HG02759 (cell line): Measurements from ENCODE around the gene ADAM12.

Experiments
- ATAC-seq: cut with Tn5 transposase; IDR thresholded peaks from one replicate; pipeline ENCODE4 v1.9.1; 2021; ENCODE audit warnings: mild to moderate bottlenecking, moderate library complexity; ENCODE audit not compliant: unreplicated experiment

Gene ADAM12

DNA sequence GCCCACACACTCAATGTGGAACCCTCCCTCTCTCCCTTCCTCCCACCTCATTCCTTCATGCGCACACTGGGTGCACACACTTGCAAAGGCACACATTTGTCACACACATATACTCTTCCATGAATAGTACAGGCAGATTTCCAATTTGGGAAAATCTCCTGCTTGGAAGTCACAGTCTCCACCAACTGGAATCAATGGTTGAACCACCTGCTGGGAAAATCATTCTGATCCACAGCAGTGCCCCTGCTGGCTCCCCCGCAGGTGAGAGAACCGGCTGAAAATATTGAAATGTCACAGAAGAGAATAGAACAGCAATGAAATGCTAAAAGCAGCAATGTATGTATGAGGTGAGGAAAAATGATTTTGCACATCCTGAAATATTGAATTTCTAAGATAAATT, 232.7 kb downstream of the ADAM12 start:
- ATAC-seq = no peak

DNA sequence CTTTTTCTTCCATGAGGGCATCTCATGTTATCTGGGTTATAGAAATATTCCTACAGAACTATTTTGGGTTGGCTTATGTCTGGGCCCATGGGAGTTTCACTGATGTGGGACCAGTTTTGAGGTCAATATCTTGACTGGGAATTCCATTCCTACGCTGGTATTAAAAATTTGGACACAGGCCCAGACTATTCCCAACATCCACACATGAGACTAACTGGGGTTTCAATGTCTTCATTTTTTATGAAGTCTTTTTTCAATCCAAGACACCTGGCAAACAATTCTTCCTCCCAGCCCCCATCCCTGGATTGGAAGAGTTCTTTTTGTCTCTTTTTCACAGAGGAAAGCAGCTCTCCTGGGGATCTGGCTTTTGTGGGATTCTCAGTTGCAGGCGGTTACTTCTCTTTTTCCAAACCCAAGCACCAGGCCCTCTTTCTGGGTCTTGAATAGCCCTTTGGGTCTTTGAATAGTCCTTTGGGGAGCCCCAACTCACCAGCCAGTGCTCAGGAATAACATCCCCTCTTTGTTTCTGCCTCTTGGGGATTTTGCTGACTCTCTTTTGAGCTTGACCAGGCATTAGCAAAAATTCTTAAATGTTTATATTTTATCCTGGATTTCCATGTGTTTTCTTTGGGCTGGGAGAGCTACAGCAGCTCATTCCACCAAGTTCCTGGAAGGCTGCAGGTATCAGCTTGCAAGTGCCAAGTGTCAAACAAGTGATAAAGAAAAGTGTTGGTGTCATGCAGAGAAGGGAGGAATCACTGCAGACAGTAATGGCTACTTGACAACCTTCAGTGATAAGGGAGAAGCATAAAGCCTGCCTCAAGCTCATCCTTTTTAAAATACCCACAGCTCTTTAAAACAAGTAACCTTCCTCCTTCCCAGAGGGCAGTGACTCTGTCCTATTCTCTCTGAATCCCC, 234.3 kb downstream of the ADAM12 start:
- no peak for ATAC-seq

DNA sequence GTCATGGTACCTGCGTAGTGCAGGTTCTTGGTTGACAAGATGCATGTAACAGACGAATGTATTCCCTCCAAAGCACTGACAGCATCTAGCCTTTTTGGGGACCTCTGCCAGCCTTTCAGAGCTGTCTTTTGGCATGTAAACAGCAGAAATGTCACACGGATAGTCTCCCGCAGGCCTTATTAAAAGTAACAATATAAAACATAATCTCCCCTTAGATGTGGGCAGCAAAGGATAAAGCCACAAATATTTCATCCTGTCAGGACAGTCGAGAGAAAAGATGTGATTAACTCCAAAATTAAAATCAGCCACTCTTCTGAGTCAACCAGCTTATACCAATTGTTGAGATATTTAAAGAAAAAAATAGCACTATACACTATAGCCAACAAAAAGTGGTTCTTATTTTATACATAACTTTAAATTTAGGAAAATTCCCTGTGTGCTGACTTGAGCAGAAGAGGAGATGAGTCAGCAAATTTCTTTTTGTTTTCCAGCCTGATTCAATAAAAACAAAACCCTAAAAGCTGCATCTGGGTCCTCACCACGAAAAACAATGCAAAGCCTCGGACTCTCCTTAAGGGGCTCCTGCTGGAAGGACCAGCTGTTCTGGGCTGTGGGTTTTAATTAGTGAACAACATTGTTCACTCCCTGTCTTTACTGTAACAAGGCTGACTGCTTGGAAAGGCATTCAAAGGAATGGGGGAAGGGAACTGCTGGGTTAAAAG, 240.2 kb downstream of the ADAM12 start:
- ATAC-seq = no peak

DNA sequence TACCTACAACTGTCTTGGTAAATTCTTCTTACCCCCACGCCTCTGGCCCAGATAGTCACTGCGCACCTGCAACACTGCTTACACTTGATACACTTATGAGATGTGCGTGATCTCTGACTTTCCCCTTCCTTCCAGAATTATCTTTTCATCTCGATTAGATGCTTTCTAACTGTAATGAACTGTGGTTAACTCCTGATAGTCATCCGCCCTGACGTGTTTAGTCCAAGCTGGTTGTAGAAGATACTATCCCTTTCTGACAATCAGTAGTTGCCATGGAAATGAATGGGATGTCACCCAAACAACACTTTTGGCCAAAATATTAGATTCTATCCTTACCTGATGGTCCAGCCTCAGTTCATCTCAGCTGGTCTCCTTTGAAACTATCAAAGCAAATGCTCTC, 241.5 kb downstream of the ADAM12 start:
- no peak for ATAC-seq

DNA sequence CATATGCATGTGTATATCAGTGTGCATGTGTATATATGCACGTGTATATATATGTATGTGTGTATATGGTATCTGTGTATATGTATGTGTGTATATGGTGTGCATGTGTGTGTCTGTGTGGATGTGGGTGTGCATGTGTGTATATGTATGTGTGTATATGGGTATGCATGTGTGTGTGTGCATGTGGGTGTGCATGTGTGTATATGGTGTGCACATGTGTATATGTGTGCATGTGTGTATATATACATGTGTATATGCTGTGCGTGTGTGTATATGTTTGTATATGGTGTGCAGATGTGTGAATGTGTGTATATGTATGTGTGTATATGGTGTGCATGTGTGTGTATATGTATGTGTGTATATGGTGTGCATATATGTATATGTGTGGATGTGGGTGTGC, 245.2 kb downstream of the ADAM12 start:
- no peak for ATAC-seq

DNA sequence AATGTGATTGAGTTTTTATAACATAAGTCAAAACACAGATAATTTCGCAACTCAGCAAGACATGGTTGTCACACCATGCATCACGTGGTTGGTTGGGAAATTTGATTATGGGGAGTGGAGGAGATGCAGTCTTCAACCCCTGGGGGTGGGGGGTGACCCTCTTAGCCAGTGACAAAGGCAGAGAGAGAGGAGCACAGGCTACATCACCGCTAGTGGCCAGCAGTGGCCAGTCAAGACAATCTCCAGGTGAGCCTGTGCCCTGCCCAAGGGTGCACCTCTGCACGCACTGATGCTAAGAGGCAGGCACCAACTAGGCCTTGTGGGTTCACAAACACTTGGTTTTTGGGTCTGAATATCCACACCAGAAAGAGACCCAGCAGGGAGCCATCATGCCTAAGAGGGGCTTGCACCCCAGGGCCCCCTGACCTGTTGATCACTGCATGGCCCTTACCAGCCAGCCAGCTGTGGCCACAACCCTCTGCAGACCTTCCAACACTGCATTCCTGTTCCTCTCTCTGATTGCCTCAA, 247.5 kb downstream of the ADAM12 start:
- no peak for ATAC-seq

DNA sequence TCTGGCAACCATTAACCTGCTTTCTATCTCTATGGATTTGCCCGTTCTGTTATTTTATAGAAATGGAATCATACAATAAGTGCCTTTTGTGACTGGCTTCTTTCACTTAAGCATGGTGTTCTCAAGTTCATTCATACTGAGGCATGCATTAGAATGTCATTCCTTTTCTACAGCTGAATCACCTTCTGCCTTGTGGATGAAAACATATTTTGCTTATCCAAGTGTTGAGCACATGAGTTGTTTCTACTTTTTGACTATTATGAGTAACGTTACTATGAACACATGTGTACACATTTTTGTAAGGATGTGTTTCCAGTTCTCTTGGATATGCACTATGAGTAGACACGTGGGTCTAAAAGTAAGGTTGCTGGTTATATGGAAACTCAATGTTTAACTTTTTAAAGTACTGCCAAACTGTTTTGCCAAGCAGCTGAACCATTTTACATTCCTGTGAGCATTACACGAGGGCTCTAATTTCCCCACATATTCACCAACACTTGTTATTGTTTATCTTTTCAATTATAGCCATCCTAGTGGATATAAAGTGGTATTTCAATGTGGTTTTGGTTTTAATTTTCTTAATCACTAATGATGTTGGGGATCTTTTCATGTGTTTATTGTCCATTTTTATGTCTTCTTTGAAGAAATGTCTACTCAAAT, 250.6 kb downstream of the ADAM12 start:
- ATAC-seq = no peak

DNA sequence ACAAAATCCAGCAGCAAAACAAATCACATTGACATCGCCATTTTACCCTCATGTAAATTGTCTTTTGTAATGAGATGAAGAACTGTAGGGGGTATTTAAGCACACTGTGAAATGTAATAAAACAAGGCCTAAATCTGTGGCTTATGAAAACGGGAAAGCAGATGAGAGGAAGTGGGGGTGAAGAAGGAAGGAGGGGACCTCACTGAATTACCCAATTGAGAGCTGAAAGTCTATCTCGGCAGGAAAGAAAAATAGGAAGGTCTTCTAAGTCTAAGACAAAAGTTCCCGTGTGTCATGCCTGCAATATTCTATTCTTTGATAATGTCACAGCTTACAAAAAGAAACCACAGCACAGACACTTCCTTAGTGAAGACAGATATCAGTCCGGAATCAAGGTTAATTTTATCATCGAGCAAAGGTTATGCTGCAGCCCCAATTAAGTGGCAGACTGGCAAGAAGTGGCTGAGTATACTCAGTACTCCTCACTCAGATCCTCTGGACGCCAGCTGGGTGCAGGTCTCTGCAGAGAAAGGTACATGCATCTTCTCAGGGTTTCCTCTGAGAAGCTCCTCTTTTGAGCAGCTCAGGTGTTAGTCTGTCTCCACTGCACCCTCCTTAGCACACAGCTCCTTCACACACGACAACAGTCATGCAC, 252.2 kb downstream of the ADAM12 start:
- ATAC-seq = no peak

DNA sequence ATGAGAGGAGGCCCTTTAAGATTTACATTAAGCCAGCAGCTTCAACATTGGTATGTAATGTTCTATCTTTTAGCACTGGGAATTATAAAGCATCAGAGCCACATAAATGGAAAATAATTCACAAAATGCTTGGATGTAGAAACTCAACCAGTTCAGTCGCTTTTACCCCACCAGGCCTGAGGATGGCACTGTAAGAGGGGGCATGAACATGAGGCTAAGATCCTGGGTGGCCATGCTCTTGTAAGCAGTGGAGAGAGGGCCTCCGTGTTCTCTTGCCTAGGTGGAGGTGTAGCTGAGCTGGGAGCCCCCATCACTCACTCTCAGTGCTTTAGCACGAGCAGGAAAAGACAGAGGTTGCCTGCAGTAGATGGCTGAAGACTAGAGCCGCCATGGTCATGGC, 253.1 kb downstream of the ADAM12 start:
- no peak for ATAC-seq

DNA sequence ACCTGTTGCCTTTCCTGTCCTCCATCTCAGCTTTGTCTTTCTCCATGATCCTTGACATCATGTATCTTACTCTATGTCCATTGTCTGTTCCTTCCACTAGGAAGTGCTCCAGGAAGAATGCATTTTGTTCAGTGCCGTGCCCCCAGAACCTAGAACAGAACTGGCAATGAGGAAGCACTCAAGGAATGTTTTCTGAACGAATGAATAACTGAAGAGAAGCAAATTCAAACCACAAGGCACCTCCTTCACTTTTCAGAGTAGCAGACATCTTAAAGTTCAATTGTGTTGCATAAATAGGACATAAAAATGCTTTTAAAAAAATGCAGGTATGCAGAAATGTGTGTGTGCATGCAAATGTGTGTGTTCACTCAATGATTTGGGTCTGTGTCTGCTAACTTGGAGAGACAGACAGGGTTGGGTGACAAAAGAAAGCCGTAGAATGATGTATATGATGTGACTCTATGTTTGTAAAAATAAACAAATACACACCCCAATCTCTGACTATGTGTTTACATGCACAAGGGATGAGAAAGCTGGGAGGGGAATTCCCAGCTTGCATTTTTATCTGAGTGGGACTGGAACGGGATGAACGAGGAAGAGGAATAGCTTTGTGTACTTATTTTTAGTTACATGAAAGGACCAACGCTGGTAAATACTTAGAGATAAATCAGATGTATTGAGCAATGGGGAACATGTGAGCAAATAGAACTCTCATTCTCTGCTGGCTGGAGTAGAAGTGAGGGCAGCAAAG, 254.2 kb downstream of the ADAM12 start:
- ATAC-seq = no peak

DNA sequence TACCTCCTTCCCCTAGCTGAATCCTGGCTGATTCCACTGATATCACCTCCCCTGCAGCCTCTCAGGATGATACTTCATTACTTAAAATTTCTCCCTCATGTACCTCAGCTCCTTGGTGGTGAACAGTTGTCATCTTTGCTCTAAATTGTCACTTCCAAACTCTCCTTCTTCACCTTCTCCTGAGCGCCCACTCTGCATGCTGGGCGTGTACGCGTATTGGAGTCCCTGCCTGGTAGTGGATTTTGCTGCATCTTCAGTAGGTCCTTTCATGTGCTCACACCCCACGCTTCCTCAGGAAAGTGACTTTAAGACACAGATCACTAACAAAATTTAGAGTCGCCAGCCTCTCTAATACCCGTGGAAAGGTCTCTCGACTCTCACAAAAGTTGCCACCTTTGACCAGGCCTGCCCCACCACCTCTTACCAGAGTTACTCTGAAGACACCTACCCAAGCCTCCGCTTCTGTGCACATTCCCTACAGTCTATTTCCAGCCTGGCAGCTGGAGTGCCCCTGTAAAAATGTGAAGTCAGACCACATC, 255.1 kb downstream of the ADAM12 start:
- no peak for ATAC-seq

DNA sequence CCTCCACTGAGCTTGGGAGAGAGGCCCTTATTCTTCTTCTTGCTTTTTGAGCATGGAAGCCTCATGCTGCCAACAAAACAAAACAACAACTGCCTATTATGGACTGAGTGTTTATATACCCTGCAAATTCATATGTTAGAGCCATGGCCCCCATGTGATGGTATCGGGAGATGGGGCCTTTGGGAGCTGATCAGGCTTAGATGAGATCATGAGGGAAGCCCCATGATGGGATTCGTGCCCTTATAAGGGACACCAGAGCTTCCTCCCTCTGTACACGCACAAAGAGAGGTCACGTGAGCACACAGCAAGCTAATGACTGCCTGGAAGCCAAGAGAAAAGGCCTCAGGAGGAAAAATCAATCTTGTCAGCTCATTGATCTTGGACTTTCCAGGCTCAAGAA, 256.9 kb downstream of the ADAM12 start:
- ATAC-seq = no peak

DNA sequence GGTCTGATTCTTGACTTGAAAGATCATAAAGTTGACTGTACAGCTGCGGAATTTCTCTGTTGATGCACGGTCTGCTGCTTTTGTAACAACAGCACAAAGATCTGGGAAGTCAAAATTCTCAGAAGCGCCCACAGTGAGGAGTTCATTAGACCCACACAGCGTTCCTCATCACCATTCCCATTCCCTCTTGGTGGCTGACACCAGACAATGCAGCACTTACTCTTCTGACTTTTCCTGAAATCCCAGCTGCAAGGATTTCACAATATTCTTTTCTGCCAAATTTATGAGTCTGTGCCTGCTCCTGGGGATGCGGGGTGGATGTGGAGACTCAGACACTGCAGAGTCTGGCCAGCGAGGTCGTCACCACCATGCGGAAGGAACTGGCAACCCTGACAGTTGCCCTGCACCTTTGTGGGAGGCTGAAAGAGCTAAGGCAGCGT, 258.0 kb downstream of the ADAM12 start:
- no peak for ATAC-seq

DNA sequence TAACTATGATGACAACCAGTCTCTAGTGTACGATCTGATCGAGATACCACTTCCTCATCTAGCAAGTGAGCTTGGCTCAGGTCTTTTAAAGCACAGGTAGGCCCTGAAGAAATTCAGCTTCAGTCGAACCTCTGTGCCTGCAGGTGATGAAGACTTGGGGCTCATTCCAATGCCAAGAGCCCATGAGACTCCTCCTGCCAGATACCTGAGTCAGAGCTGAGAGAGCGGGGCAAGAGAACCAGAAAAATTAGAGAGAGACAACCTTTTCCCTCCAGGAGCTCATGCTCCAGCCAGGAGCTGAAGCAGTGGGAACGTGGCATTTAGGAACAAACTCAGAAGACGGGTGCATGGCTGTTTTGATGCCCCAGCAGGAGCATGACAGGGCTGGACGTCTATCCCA, 259.3 kb downstream of the ADAM12 start:
- no peak for ATAC-seq

DNA sequence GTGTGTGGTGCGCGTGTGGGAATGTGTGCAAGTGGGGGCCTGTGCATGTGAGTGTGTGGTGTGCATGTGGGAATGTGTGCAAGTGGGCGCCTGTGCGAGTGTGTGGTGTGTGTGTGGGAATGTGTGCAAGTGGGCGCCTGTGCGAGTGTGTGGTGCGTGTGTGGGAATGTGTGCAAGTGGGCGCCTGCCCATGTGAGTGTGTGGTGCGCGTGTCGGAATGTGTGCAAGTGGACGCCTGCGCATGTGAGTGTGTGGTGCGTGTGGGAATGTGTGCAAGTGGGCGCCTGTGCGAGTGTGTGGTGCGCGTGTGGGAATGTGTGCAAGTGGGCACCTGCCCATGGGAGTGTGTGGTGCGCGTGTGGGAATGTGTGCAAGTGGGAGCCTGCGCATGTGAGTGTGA, 259.7 kb downstream of the ADAM12 start:
- ATAC-seq = no peak

DNA sequence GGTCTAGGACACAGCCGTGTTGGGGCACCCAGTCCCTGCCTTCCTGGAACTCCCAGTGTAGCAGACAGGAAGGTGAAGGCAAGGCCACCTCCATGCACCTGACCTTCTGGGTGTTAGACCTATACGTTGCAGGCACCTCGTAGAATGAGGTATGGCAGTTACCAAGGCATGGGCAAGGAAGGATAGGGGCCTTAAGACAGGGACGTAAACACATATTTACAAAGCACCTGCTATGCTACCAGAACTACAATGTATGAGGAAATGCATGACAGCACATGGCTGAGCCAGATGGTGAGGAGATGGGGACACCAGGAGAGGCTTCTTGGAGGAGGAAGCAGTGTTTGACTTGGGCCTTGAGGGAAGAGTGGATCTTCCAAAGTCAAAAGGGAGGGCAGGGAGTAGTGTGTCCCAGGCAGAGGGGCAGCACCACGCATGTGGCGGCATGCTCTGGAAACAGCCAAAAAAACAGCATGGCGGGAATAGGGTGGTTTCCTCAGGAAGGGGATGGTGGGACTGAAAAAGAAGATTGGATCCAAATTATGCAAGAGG, 260.7 kb downstream of the ADAM12 start:
- ATAC-seq = no peak

DNA sequence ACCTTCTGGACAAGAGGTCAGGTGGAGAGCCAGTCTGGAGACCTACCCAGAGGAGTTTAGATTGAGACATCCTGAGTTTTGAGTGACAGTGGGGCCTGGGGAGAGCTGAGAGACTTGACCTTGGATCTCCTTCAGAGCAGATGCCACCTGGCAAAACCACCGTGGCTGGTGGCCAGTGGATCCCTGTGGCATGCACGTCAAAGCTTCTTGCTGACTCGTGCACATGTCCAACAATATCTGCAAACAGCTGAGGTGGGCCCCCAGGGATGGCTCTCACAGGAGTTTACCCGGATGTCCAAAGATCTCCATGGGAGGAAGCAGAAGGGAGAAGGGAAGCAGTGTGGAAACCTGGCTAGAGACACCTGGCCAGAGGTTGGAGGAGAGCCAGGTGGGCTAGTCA, 261.4 kb downstream of the ADAM12 start:
- no peak for ATAC-seq

DNA sequence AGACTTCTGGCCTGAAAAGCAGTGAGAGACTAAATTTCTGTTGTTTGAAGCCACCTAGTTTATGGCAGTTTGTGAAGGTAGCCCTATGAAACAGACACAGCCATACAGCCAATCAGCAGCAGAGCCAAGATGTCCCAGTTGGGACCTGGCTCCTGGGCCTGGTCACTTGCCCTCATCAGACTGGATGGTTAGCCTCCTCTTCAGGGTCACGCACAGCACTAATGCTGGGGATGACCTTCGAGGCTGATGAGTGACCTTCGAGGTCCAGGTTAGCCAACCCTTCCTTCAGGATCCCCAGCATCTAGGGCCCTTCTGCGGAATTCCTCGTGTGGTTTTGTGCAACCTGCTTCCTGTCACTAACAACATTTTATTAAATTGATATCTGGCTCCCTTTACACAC, 262.3 kb downstream of the ADAM12 start:
- ATAC-seq = no peak

DNA sequence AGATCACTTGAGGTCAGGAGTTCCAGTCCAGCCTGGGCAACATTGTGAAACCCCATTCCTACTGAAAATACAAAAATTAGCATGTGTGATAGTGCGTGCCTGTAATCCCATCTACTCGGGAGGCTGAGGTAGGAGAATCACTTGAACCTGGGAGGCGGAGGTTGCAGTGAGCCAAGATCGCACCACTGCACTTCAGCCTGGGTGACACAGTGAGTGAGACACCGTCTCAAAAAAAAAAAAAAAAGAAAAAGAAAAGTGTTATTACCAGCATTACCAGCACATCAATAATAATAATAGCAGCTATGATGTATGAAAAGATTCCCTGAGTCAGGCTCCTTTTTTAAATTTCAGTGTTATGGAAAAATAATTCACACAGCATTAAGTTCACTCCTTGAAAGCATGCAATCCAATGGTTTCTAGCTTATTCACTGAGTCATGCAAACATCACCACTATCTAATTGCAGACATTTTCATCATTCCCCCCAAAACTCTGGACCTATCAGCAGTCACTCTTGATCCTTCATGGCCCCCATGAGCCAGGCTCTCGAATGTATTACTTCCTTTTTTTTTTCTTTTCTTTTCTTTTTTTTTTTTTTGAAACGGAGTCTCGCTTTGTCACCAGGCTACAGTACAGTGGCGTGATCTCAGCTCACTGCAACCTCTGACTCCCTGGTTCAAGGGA, 263.5 kb downstream of the ADAM12 start:
- ATAC-seq = no peak
